HG02588 (cell line): Measurements from ENCODE around the gene MRTO4.
"Not testable (repeated sequence)": the region's sequence is repeated elsewhere in the genome, so short reads cannot be mapped to it uniquely, and the experiment has no call there.

ENCODE experiments used
- ATAC-seq: cut with Tn5 transposase; IDR thresholded peaks from one replicate; pipeline ENCODE4 v1.9.1; 2021; ENCODE audit warnings: mild to moderate bottlenecking, moderate library complexity; ENCODE audit not compliant: unreplicated experiment

The MRTO4 gene

GRCh38 chr1:19222979-19223824 is 28.4 kb upstream of the MRTO4 start:
- no peak for ATAC-seq

- ATAC-seq, result no peak
Observed at GRCh38 chr1:19229229-19229628, 22.4 kb upstream of the MRTO4 start.

- ATAC-seq, result no peak
Observed at GRCh38 chr1:19229828-19230325, 21.7 kb upstream of the MRTO4 start.

GRCh38 chr1:19231736-19232523 is 19.7 kb upstream of the MRTO4 start:
- ATAC-seq, result not testable (repeated sequence)

GRCh38 chr1:19232524-19232846 is 19.1 kb upstream of the MRTO4 start:
- ATAC-seq, result no peak

- no peak for ATAC-seq
Observed at GRCh38 chr1:19234224-19234623, 17.4 kb upstream of the MRTO4 start.

- ATAC-seq, result no peak
Observed at GRCh38 chr1:19239876-19240275, 11.7 kb upstream of the MRTO4 start.

- no peak for ATAC-seq
Observed at GRCh38 chr1:19240673-19241538, 10.7 kb upstream of the MRTO4 start.

- ATAC-seq, result no peak
Observed at GRCh38 chr1:19250629-19251304, 838 bp upstream of the MRTO4 start.

GRCh38 chr1:19254416-19254815 is 2.8 kb downstream of the MRTO4 start:
- ATAC-seq, result no peak

GRCh38 chr1:19255288-19255687 is 3.7 kb downstream of the MRTO4 start:
- no peak for ATAC-seq

GRCh38 chr1:19256301-19256700 is 4.7 kb downstream of the MRTO4 start:
- not testable (repeated sequence) for ATAC-seq

GRCh38 chr1:19257178-19257914 is 5.7 kb downstream of the MRTO4 start:
- no peak for ATAC-seq

- no peak for ATAC-seq
Observed at GRCh38 chr1:19258353-19258752, 6.7 kb downstream of the MRTO4 start.

- no peak for ATAC-seq
Observed at GRCh38 chr1:19260211-19261138, 8.9 kb downstream of the MRTO4 start.

GRCh38 chr1:19262047-19262446 is 10.4 kb downstream of the MRTO4 start:
- ATAC-seq, result no peak

- no peak for ATAC-seq
Observed at GRCh38 chr1:19262744-19263143, 11.1 kb downstream of the MRTO4 start.

GRCh38 chr1:19268445-19268844 is 16.8 kb downstream of the MRTO4 start:
- no peak for ATAC-seq
